CD4-positive, alpha-beta T cell treated with Interleukin-6 for 4 hours (primary cell): Measurements from ENCODE around the gene DLGAP4.

ENCODE experiments used
- DNase-seq: peaks from one replicate; pipeline ENCODE4 v3.0.0-alpha.2; 2020; ENCODE audit warnings: mixed read lengths

DLGAP4 gene

GRCh38 chr20:36573798-36574365 lies 267.7 kb downstream of the DLGAP4 start:
- peak; percentile 32 for DNase-seq

GRCh38 chr20:36574366-36575135 lies 268.4 kb downstream of the DLGAP4 start:
- DNase-seq, result peak; percentile 65

GRCh38 chr20:36576081-36576445 lies 269.9 kb downstream of the DLGAP4 start:
- no peak for DNase-seq
